Endothelial cell of umbilical vein (primary cell): ENCODE data around the gene SH3BGRL2. TPM values are rescaled to one million over a fixed set of nuclear protein-coding genes. Genes with fewer than 3 reads are reported as not detected.

Experiments used
- BruUV-seq: library from RNA; stranded (reverse); fragments of 400-500 nt; replicated peaks from 2 replicates; lab custom pipeline; 2021; lab: Mats Ljungman, UMichigan
- CTCF ChIA-PET: fragments of 300-600, 350-600 bp; sonication (Branson Sonifier 250); formaldehyde crosslinking; loops from one replicate; lab custom pipeline; 2021; ENCODE audit warnings: antibody characterized with exemption, inconsistent platforms; lab: Charles Lee
- POLR2A ChIA-PET: fragments of 300-600, 350-600 bp; sonication (Branson Sonifier 250); formaldehyde crosslinking; loops from one replicate; lab custom pipeline; 2021; ENCODE audit warnings: antibody characterized with exemption, inconsistent platforms; lab: Charles Lee
- DNase-seq: peaks from one replicate; pipeline ENCODE4 v3.0.0-alpha.2; 2011; ENCODE audit warnings: low read depth, low spot score
- FAIRE-seq: peaks from 2 replicates; lab custom pipeline; 2011; peaks lifted over from hg19 to GRCh38; lab: Jason Lieb, UNC
- H2AFZ ChIP-seq: 2 replicates; pipeline ENCODE4 v1.6.0; 2012; ENCODE audit warnings: low read depth, low read length, control low read depth, inconsistent platforms
- H3K27ac ChIP-seq: 2 replicates; pipeline ENCODE4 v1.5.1; 2011; ENCODE audit warnings: low read depth, mild to moderate bottlenecking, control low read depth, low read length, moderate library complexity; ENCODE audit not compliant: insufficient read depth
- H3K27me3 ChIP-seq, 2 experiments: 2 replicates each; pipeline versions ENCODE4 v1.6.0 to v1.6.1; 2011; ENCODE audit warnings: low read length in 2 of 2, mixed read lengths in 1 of 2; ENCODE audit not compliant: control insufficient read depth in 2 of 2, insufficient read depth in 2 of 2
- H3K36me3 ChIP-seq, 2 experiments: 2 replicates in 1 of 2; 3 replicates in 1 of 2; pipeline ENCODE4 v1.5.1; 2011; ENCODE audit warnings: low read length in 2 of 2, mild to moderate bottlenecking in 1 of 2, moderate library complexity in 1 of 2; ENCODE audit not compliant: control insufficient read depth in 2 of 2, insufficient read depth in 2 of 2; ENCODE audit errors: extremely low read depth in 1 of 2
- H3K4me1 ChIP-seq: 3 replicates; pipeline ENCODE4 v1.5.1; 2011; ENCODE audit warnings: mild to moderate bottlenecking, low read length; ENCODE audit not compliant: control insufficient read depth, insufficient read depth; ENCODE audit errors: extremely low read depth
- H3K4me2 ChIP-seq: 2 replicates; pipeline ENCODE4 v1.6.1; 2011; ENCODE audit warnings: low read length, control low read depth, mixed read lengths; ENCODE audit not compliant: insufficient read depth
- H3K4me3 ChIP-seq, 3 experiments: fragments of 200-600 bp in 1 of 3; sonication (generic), shearing (Covaris generic) in 1 of 3; replicated peaks in 1 of 3; 2 replicates each; pipeline ENCODE4 v1.5.1; 2011 to 2016; ENCODE audit warnings: control low read depth in 3 of 3, low read length in 3 of 3, mild to moderate bottlenecking in 2 of 3, inconsistent platforms in 1 of 3, low read depth in 1 of 3, moderate library complexity in 1 of 3; ENCODE audit not compliant: insufficient read depth in 1 of 3
- H3K79me2 ChIP-seq: 2 replicates; pipeline ENCODE4 v1.6.0; 2012; ENCODE audit warnings: low read length, inconsistent platforms; ENCODE audit not compliant: control insufficient read depth, insufficient read depth
- H3K9ac ChIP-seq: replicated peaks from 2 replicates; pipeline ENCODE3; 2011; ENCODE audit warnings: low read length, control low read depth; ENCODE audit not compliant: insufficient read depth; ENCODE audit errors: extremely low read depth
- H3K9me1 ChIP-seq: replicated peaks from 3 replicates; pipeline ENCODE4 v1.6.0; 2011; ENCODE audit warnings: mild to moderate bottlenecking, low read length; ENCODE audit not compliant: control insufficient read depth, insufficient read depth; ENCODE audit errors: extremely low read depth
- H3K9me3 ChIP-seq: replicated peaks from 2 replicates; pipeline ENCODE4 v1.5.1; 2012; ENCODE audit warnings: low read length, inconsistent platforms; ENCODE audit not compliant: control insufficient read depth, insufficient read depth
- H4K20me1 ChIP-seq: replicated peaks from 2 replicates; pipeline ENCODE3; 2011; ENCODE audit warnings: mild to moderate bottlenecking, low read length; ENCODE audit not compliant: control insufficient read depth, insufficient read depth; ENCODE audit errors: extremely low read depth
- CTCF ChIP-seq, 2 donors: IDR thresholded peaks; 1 replicate in 1 of 2; 2 replicates in 1 of 2; pipeline ENCODE4 v1.5.1; 2011; ENCODE audit warnings: low read length in 2 of 2, mild to moderate bottlenecking in 2 of 2, moderate library complexity in 2 of 2, control low read depth in 1 of 2, inconsistent platforms in 1 of 2, low read depth in 1 of 2; ENCODE audit not compliant: insufficient read depth in 1 of 2; ENCODE audit errors: extremely low read depth in 1 of 2
- EZH2 ChIP-seq: IDR thresholded peaks from 2 replicates; pipeline ENCODE4 v1.6.1; 2012; ENCODE audit warnings: borderline replicate concordance, low read depth, mild to moderate bottlenecking, moderate library complexity, low read length, inconsistent platforms; ENCODE audit not compliant: severe bottlenecking
- FOS ChIP-seq: IDR thresholded peaks from 2 replicates; pipeline ENCODE4 v1.6.1; 2011; ENCODE audit warnings: mild to moderate bottlenecking, low read length, moderate library complexity, borderline replicate concordance; ENCODE audit not compliant: insufficient read depth
- GATA2 ChIP-seq: IDR thresholded peaks from 2 replicates; pipeline ENCODE4 v1.7.0; 2011; ENCODE audit warnings: low read depth, mild to moderate bottlenecking, moderate library complexity, mixed read lengths, low read length; ENCODE audit not compliant: insufficient read length, insufficient read depth
- JUN ChIP-seq: IDR thresholded peaks from 2 replicates; pipeline ENCODE4 v1.6.1; 2011; ENCODE audit warnings: borderline replicate concordance, low read depth; ENCODE audit not compliant: insufficient read length, insufficient read depth
- MYC ChIP-seq: IDR thresholded peaks from one replicate; pipeline ENCODE4 v1.6.1; 2011; ENCODE audit warnings: mild to moderate bottlenecking, low read depth, low read length
- POLR2A ChIP-seq: IDR thresholded peaks from 2 replicates; pipeline ENCODE4 v1.6.1; 2012; ENCODE audit warnings: low read depth, mild to moderate bottlenecking, control low read depth, low read length
- POLR2AphosphoS5 ChIP-seq: IDR thresholded peaks from 2 replicates; pipeline ENCODE4 v1.6.1; 2012; ENCODE audit warnings: low read depth, mild to moderate bottlenecking, control low read depth, low read length, moderate library complexity; ENCODE audit not compliant: insufficient read depth
- dilution Hi-C: fragments of 300-500 bp; cut with MboI; formaldehyde crosslinking; loops from one replicate; pipeline ENCODE4 v1.15.0; 2019; ENCODE audit warnings: low sequenced_read_pairs; ENCODE audit not compliant: extremely low pct_ligation_motif_present
- intact Hi-C: fragments of 100-400 bp; cut with micrococcal nuclease; formaldehyde crosslinking; loops from one replicate; pipeline ENCODE4 v1.10.0; 2022
- polyA plus RNA-seq, 4 experiments: library from polyadenylated mRNA; depleted of rRNA in 3 of 4; stranded (reverse) in 3 of 4; unstranded in 1 of 4; fragments of >200 nt; gene quantifications; 2 replicates each; pipeline versions ENCODE4 v1.2.1 to v1.2.3, GENCODE V29; 2011 to 2012; ENCODE audit warnings: missing spikeins in 1 of 4
- total RNA-seq: library from RNA; stranded (reverse); gene quantifications from 2 replicates; pipeline ENCODE4 v1.2.3, GENCODE V29; 2021
- TF ChIP-seq, protein P1 (sequence below): IDR thresholded peaks from 2 replicates; pipeline ENCODE4 v1.6.1; 2011; ENCODE audit not compliant: insufficient read depth, insufficient read length

The SH3BGRL2 gene
- total and polyA plus RNA-seq, 2 donors (not counting 3 experiments of a cell fraction or from before 2014, with no cell fraction given), result 3.2 to 10.7 TPM

DNA sequence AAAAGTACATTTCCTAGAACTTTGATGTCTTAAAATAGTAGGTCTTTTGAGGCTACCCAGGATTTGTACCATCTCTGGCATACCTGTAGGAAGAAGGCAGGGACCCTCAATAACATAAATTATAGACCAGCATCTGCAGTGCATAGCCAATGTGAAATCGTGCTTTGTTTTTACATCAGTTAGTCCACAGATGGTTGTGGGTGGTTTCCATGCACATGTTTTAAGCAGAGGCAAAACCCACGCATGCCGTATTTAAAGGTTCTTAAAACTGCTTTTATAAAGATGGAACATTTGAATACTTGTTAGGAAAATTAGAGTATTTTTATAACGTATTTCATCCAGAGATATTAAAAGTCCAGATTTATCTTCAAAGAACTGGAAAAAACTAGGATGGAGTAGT lies 66.3 kb downstream of the SH3BGRL2 start:
- dilution Hi-C loops, result no loop called here
- TF ChIP-seq JUN (no peak), MYC (no peak), CTCF (IDR thresholded peaks at IDR 0.05; ENCODE audit: extremely low read depth in 1 of 2, insufficient read depth in 1 of 2, low read depth in 1 of 2, low read length in 2 of 2) (no peak), EZH2 (no peak), POLR2AphosphoS5 (no peak), POLR2A (no peak), FOS (no peak), GATA2 (no peak)
- TF ChIP-seq, protein P1, sequence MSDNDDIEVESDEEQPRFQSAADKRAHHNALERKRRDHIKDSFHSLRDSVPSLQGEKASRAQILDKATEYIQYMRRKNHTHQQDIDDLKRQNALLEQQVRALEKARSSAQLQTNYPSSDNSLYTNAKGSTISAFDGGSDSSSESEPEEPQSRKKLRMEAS, result no peak
- Histone ChIP-seq H4K20me1 (no peaks in the 10 kb centered on the region), H3K4me2 (no peak overlapping the region), H3K36me3 (peaks cover 0 to 4% of the 10 kb centered on the region in 2 experiments), H3K4me1 (no peaks in the 10 kb centered on the region), H2AFZ (no peak overlapping the region), H3K9ac (no peak overlapping the region), H3K27me3 (no peaks in the 10 kb centered on the region), H3K79me2 (no peaks in the 10 kb centered on the region), H3K27ac (no peak overlapping the region), H3K9me1 (peaks cover 3% of the 10 kb centered on the region), H3K4me3 (no peak overlapping the region), H3K9me3 (no peaks in the 10 kb centered on the region)
- ChIA-PET POLR2A (no interaction called here), CTCF (interaction anchor here (0.9 kb wide), 2 partner anchors 17 to 25 kb away, joined by 3 read pairs; no protein-coding TSS in a partner anchor)
- no peak for DNase-seq
- intact Hi-C loops, result no loop called here
- BruUV-seq, result no TSS peak
- FAIRE-seq, result no peak
